Measurements from ENCODE around the gene SLC4A4. TPM values are rescaled to one million over a fixed set of nuclear protein-coding genes. Genes with fewer than 3 reads are reported as not detected.

Gene SLC4A4
- total and polyA plus RNA-seq, 2 of the 8 experiments (the other 6 are each of a cell fraction or from before 2014, with no cell fraction given) = 0.67 to 2.8 TPM

- H3K9me3 ChIP-seq (ENCODE audit: insufficient read depth in 2 of 2, low read depth in 1 of 2, low read length in 1 of 2) = no peaks in the 10 kb centered on the region
- no peak overlapping the region for H4K5ac ChIP-seq (ENCODE audit: insufficient read length, low read depth, low read length)
- no peaks in the 10 kb centered on the region for H3K36me3 ChIP-seq (ENCODE audit: control insufficient read depth in 2 of 4, insufficient read depth in 4 of 4, low read length in 3 of 4)
- H3K14ac ChIP-seq (ENCODE audit: insufficient read length) = no peak overlapping the region
- H3K79me2 ChIP-seq (ENCODE audit: control insufficient read depth in 1 of 2, insufficient read depth in 2 of 2, low read length in 2 of 2) = no peaks in the 10 kb centered on the region
- no peak overlapping the region for H3K4me3 ChIP-seq (ENCODE audit: extremely low read depth in 1 of 4, insufficient read depth in 2 of 4, low read depth in 3 of 4, low read length in 4 of 4)
- no peak overlapping the region for H3K18ac ChIP-seq (ENCODE audit: extremely low read depth, low read length)
- H3K4me2 ChIP-seq (ENCODE audit: insufficient read depth in 1 of 2, low read depth in 2 of 2, low read length in 2 of 2) = no peak overlapping the region
- no peak overlapping the region for H2BK12ac ChIP-seq (ENCODE audit: low read depth, low read length)
- no peak overlapping the region for H2BK15ac ChIP-seq (ENCODE audit: low read length)
- peaks cover 0 to 8% (median 1%) of the 10 kb centered on the region in 4 experiments; a peak in 2 of 7 replicates for H3K4me1 ChIP-seq (replicated peaks in 1 of 4; ENCODE audit: control insufficient read depth in 3 of 4, insufficient read depth in 4 of 4, low read length in 3 of 4)
- DNase-seq (ENCODE audit: low read depth in 1 of 2, low spot score in 2 of 2) (no peak), FAIRE-seq (no peak)
- no peak overlapping the region; the same call in 1 of the 2 replicates for H2BK5ac ChIP-seq (ENCODE audit: low read depth, low read length)
- H2BK20ac ChIP-seq (ENCODE audit: low read length) = no peak overlapping the region
- no peak overlapping the region for H2BK120ac ChIP-seq (replicated peaks; ENCODE audit: low read depth, low read length)
- no peaks in the 10 kb centered on the region for H3K23me2 ChIP-seq (ENCODE audit: low read depth, low read length)
- ChIA-PET CTCF (ENCODE audit: partially characterized antibody) (interaction anchor here (1.2 kb wide), 1 partner anchor 75 kb away, joined by 3 read pairs; no protein-coding TSS in a partner anchor), POLR2A (ENCODE audit: partially characterized antibody) (no interaction called here)
- H3K9ac ChIP-seq (replicated peaks in 1 of 4; ENCODE audit: extremely low read depth in 1 of 4, low read depth in 3 of 4, low read length in 3 of 4) = no peak overlapping the region
- no peak overlapping the region for H4K91ac ChIP-seq (replicated peaks; ENCODE audit: insufficient read length, low read length)
- no peak overlapping the region for H3K56ac ChIP-seq (replicated peaks; ENCODE audit: insufficient read length, low read depth, low read length)
- no peaks in the 10 kb centered on the region for H4K20me1 ChIP-seq (replicated peaks in 1 of 2; ENCODE audit: control insufficient read depth in 1 of 2, insufficient read depth in 2 of 2, low read length in 2 of 2)
- H3K4ac ChIP-seq (replicated peaks; ENCODE audit: insufficient read length, low read depth, low read length) = no peak overlapping the region
- no peak overlapping the region for H2AK5ac ChIP-seq (ENCODE audit: low read depth, low read length)
- no peak overlapping the region for H2AFZ ChIP-seq (ENCODE audit: low read length)
- H4K8ac ChIP-seq (ENCODE audit: extremely low read depth, insufficient read depth, low read length) = no peak overlapping the region
- no peak overlapping the region for H3K27ac ChIP-seq (ENCODE audit: low read depth, low read length)
- 97% methylated on average over 3 of the region's 3 CpGs; no CpG with 5 or more reads in 1 of the 2 experiments for whole genome bisulfite sequencing, 2 experiments (ENCODE audit: extremely low coverage in 1 of 2, insufficient coverage in 1 of 2, insufficient read length in 1 of 2, insufficient replicate concordance in 2 of 2, low coverage in 1 of 2, low lambda C conversion rate in 2 of 2, missing lambda C conversion rate in 1 of 2)
- H3K79me1 ChIP-seq (ENCODE audit: low read depth, low read length) = no peaks in the 10 kb centered on the region
- H3K27me3 ChIP-seq (replicated peaks in 1 of 4; ENCODE audit: control insufficient read depth in 3 of 4, extremely low read depth in 1 of 4, insufficient read depth in 3 of 4, low read length in 3 of 4) = no peaks in the 10 kb centered on the region
- no peak overlapping the region for H3K23ac ChIP-seq (ENCODE audit: insufficient read length)
- TF ChIP-seq YY1 (IDR thresholded peaks at IDR 0.05; ENCODE audit: low read depth, low read length) (no peak), RBBP5 (IDR thresholded peaks at IDR 0.05; ENCODE audit: borderline replicate concordance, low read depth, low read length) (no peak), USF2 (IDR thresholded peaks at IDR 0.05; ENCODE audit: low read length) (no peak)
Measured at GRCh38 chr4:71300964-71301363, 37.9 kb upstream of the SLC4A4 start.

Measured in H1 (cell line).